ENCODE measurements around the gene RAB33A. TPM values are rescaled to one million over a fixed set of nuclear protein-coding genes. Genes with fewer than 3 reads are reported as not detected.

RAB33A gene
- total and polyA plus RNA-seq, 2 of the 4 experiments (the other 2 are of a cell fraction): 1.6 to 1.8 TPM

DNA sequence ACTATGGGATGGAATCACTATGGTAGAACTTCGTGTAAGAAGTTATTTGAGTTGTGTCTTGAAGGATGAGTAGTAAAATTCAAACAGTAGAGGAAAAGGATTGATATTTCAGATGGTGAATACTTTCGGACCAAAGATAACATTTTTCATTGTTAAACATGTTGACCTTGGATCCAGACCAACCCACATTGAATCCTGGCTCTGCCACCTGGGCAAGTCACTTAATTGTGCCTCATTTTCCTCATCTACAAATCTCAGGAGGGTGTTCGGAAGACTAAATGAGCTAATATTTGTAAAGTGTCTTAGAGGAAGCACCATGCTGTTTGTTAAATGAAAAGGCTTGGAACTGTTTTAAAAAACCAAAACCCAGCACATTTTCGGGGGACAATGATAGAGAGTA lies 4.7 kb upstream of the RAB33A start:
- Histone ChIP-seq H2AK9ac (replicated peaks; ENCODE audit: low read depth, low read length, poor library complexity) (no peak overlapping the region), H2AK5ac (ENCODE audit: low read depth, low read length) (no peak overlapping the region), H3K79me1 (ENCODE audit: low read depth in 1 of 2, low read length in 2 of 2) (peaks cover 7 to 8% of the 10 kb centered on the region in 2 experiments; a peak in 2 of 4 replicates), H4K8ac (ENCODE audit: low read depth in 2 of 2, low read length in 2 of 2) (no peak overlapping the region), H3K4me1 (ENCODE audit: control insufficient read depth, insufficient read depth, low read length) (no peaks in the 10 kb centered on the region), H3K4me2 (ENCODE audit: low read depth, low read length) (no peak overlapping the region), H2BK20ac (ENCODE audit: low read depth, low read length) (no peak overlapping the region), H4K20me1 (ENCODE audit: insufficient read depth, low read length) (no peaks in the 10 kb centered on the region), H3K9me1 (ENCODE audit: insufficient read depth, low read length) (0 out of 2 replicates have a peak, but pooled peaks cover under 1% of the 10 kb centered on the region), H3K18ac (ENCODE audit: low read depth, low read length) (no peak overlapping the region), H3K9me3 (ENCODE audit: control insufficient read depth, insufficient read depth, low read length) (no peaks in the 10 kb centered on the region), H3K23ac (ENCODE audit: low read depth, low read length) (no peak overlapping the region), H3K9ac (ENCODE audit: low read depth, low read length) (no peak overlapping the region), H3K56ac (ENCODE audit: extremely low read depth, insufficient read depth, low read length) (no peak overlapping the region), H3K36me3 (ENCODE audit: control insufficient read depth, insufficient read depth, low read length) (no peaks in the 10 kb centered on the region), H3K4ac (ENCODE audit: low read depth, low read length) (no peak overlapping the region), H2BK5ac (ENCODE audit: low read depth, low read length, poor library complexity, severe bottlenecking) (no peak overlapping the region), H3K27ac (ENCODE audit: insufficient read depth, low read length) (no peak overlapping the region), H3K27me3 (ENCODE audit: control insufficient read depth, insufficient read depth, low read length) (no peaks in the 10 kb centered on the region), H2BK15ac (ENCODE audit: low read depth, low read length) (no peak overlapping the region), H2BK120ac (ENCODE audit: low read depth, low read length) (no peak overlapping the region), H4K91ac (ENCODE audit: insufficient read depth, low read depth, low read length) (no peak overlapping the region), H4K5ac (ENCODE audit: low read depth, low read length) (no peak overlapping the region), H3K4me3 (ENCODE audit: insufficient read depth, low read depth, low read length) (no peak overlapping the region), H2AFZ (replicated peaks; ENCODE audit: low read length, poor library complexity) (no peak overlapping the region), H3K14ac (replicated peaks; ENCODE audit: low read depth, low read length) (no peak overlapping the region)
- WGBS, 2 experiments (ENCODE audit: extremely low coverage in 2 of 2, insufficient read length in 1 of 2): 67% methylated on average over 1 of the region's 4 CpGs; no CpG with 5 or more reads in 1 of the 2 experiments
- TF ChIP-seq BHLHE40 (IDR thresholded peaks at IDR 0.05; ENCODE audit: low read depth, low read length): no peak
- no peak for TF ChIP-seq ELK1 (IDR thresholded peaks at IDR 0.05; ENCODE audit: borderline replicate concordance, low read depth, low read length)
- no peak for TF ChIP-seq CHD1 (IDR thresholded peaks at IDR 0.05; ENCODE audit: low read depth, low read length)
- TF ChIP-seq USF2 (IDR thresholded peaks at IDR 0.05; ENCODE audit: low read depth, low read length): no peak
- TF ChIP-seq RFX5 (IDR thresholded peaks at IDR 0.05; ENCODE audit: low read depth, low read length): no peak
- ChIA-PET CTCF (no interaction called here), POLR2A (ENCODE audit: unreplicated experiment) (no interaction called here)
- ATAC-seq (ENCODE audit: low read depth): no peak
- intact Hi-C loops (cut with micrococcal nuclease) (no loop called here), in situ Hi-C loops (cut with MboI; ENCODE audit: low sequenced_read_pairs) (no loop called here), dilution Hi-C loops (cut with HindIII; ENCODE audit: low sequenced_read_pairs, unreplicated experiment) (no loop called here)
- BruUV-seq (replicated peaks): no TSS peak
- no peak for DNase-seq

Measured in IMR-90 (cell line).